HCT116 (cell line): Measurements from ENCODE around the gene RECK. TPM values are rescaled to one million over a fixed set of nuclear protein-coding genes. Genes with fewer than 3 reads are reported as not detected.
"Not testable (repeated sequence)": the region's sequence is repeated elsewhere in the genome, so short reads cannot be mapped to it uniquely, and the experiment has no call there.

Experiments
- ATAC-seq: fragments of 200-7000 bp; cut with Tn5 transposase; 2 replicates; pipeline ENCODE4 v1.9.1; 2020; ENCODE audit warnings: mild to moderate bottlenecking, moderate library complexity
- BruUV-seq: library from RNA; stranded (reverse); fragments of 400-500 nt; replicated peaks from 2 replicates; lab custom pipeline; 2021; lab: Mats Ljungman, UMichigan
- CTCF ChIA-PET: fragments of 300-600 bp; sonication (Branson Sonifier 250); formaldehyde crosslinking; loops from one replicate; lab custom pipeline; 2021; ENCODE audit warnings: antibody characterized with exemption; lab: Charles Lee
- POLR2A ChIA-PET: fragments of 300-600, 350-600 bp; sonication (Branson Sonifier 250); formaldehyde crosslinking; loops from one replicate; lab custom pipeline; 2021; ENCODE audit warnings: antibody characterized with exemption; lab: Charles Lee
- RAD21 ChIA-PET, 2 experiments: fragments of 300-600 bp; sonication (Branson Sonifier 250); formaldehyde crosslinking; loops; one replicate each; lab custom pipeline; 2023; ENCODE audit warnings: low total read pairs in 2 of 2; ENCODE audit not compliant: uncharacterized antibody in 2 of 2, unreplicated experiment in 2 of 2, low non-redundant PET in 1 of 2; lab: Charles Lee
- DNase-seq: peaks from one replicate; pipeline ENCODE4 v3.0.0-alpha.2; 2010; ENCODE audit warnings: low read depth, low spot score
- H2AFZ ChIP-seq: fragments of 200-600 bp; shearing (Covaris generic), sonication (generic); 2 replicates; pipeline ENCODE4 v1.6.1; 2017; ENCODE audit warnings: low read depth, mixed run types, mixed read lengths, antibody characterized with exemption, low read length; ENCODE audit not compliant: poor library complexity, severe bottlenecking
- H3K27ac ChIP-seq: 2 replicates; pipeline ENCODE4 v1.5.1; 2012; ENCODE audit warnings: low read depth, low read length
- H3K27me3 ChIP-seq: fragments of 200-600 bp; sonication (generic); 2 replicates; pipeline ENCODE4 v1.6.1; 2016; ENCODE audit warnings: mixed run types, low read length, mixed read lengths; ENCODE audit not compliant: insufficient read depth
- H3K36me3 ChIP-seq, 2 experiments: fragments of 200-500 bp in 1 of 2; fragments of 200-600 bp in 1 of 2; sonication (Bioruptor generic) in 1 of 2; sonication (generic) in 1 of 2; 2 replicates each; pipeline versions ENCODE4 v1.5.1 to v1.6.1; 2014 to 2016; ENCODE audit warnings: low read length in 2 of 2, inconsistent platforms in 1 of 2, mixed read lengths in 1 of 2, mixed run types in 1 of 2; ENCODE audit not compliant: insufficient read depth in 2 of 2, control insufficient read depth in 1 of 2
- H3K4me1 ChIP-seq, 2 experiments: fragments of 200-600 bp in 1 of 2; sonication (generic) in 1 of 2; 2 replicates each; pipeline versions ENCODE4 v1.5.1 to v1.6.1; 2012 to 2017; ENCODE audit warnings: low read length in 2 of 2, inconsistent platforms in 1 of 2, mild to moderate bottlenecking in 1 of 2, mixed read lengths in 1 of 2, mixed run types in 1 of 2, moderate library complexity in 1 of 2; ENCODE audit not compliant: insufficient read depth in 2 of 2, control insufficient read depth in 1 of 2
- H3K4me2 ChIP-seq: fragments of 200-600 bp; sonication (generic); 2 replicates; pipeline ENCODE4 v1.6.1; 2017; ENCODE audit warnings: mixed run types, low read length, mixed read lengths
- H3K4me3 ChIP-seq, 2 experiments: fragments of 200-600 bp in 1 of 2; sonication (generic) in 1 of 2; replicated peaks in 1 of 2; 2 replicates each; pipeline ENCODE4 v1.5.1; 2011 to 2016; ENCODE audit warnings: low read length in 2 of 2, control low read depth in 1 of 2, low read depth in 1 of 2, mild to moderate bottlenecking in 1 of 2, mixed read lengths in 1 of 2, mixed run types in 1 of 2
- H3K79me2 ChIP-seq: fragments of 200-600 bp; sonication (generic); 2 replicates; pipeline ENCODE4 v1.6.1; 2017; ENCODE audit warnings: mild to moderate bottlenecking, mixed run types, low read length, moderate library complexity, mixed read lengths; ENCODE audit not compliant: insufficient read depth
- H3K9ac ChIP-seq: fragments of 200-600 bp; sonication (generic); 2 replicates; pipeline ENCODE4 v1.6.1; 2016; ENCODE audit warnings: low read length, mixed read lengths
- H3K9me2 ChIP-seq: fragments of 200-600 bp; sonication (generic), shearing (Covaris generic); 2 replicates; pipeline ENCODE4 v1.6.1; 2017; ENCODE audit warnings: mixed run types, mild to moderate bottlenecking, moderate library complexity; ENCODE audit not compliant: insufficient read depth
- H3K9me3 ChIP-seq, 2 experiments: fragments of 200-500 bp in 1 of 2; fragments of 200-600 bp in 1 of 2; sonication (Bioruptor generic) in 1 of 2; sonication (generic) in 1 of 2; 2 replicates each; pipeline ENCODE4 v1.6.1; 2014 to 2017; ENCODE audit warnings: low read length in 2 of 2, mixed read lengths in 2 of 2, inconsistent platforms in 1 of 2, low read depth in 1 of 2, mild to moderate bottlenecking in 1 of 2, mixed run types in 1 of 2, moderate library complexity in 1 of 2; ENCODE audit not compliant: control insufficient read depth in 1 of 2, insufficient read depth in 1 of 2
- H4K20me1 ChIP-seq: fragments of 200-600 bp; sonication (generic), shearing (Covaris generic); 2 replicates; pipeline ENCODE4 v1.6.1; 2017; ENCODE audit warnings: mixed run types, mild to moderate bottlenecking, moderate library complexity; ENCODE audit not compliant: insufficient read depth
- RAD21 ChIP-seq: IDR thresholded peaks from 2 replicates; pipeline ENCODE4 v1.6.1; 2012; ENCODE audit warnings: low read depth, mild to moderate bottlenecking
- YY1 ChIP-seq: IDR thresholded peaks from 2 replicates; pipeline ENCODE4 v1.6.1; 2011; ENCODE audit warnings: low read length, low read depth, moderate library complexity, mild to moderate bottlenecking; ENCODE audit not compliant: insufficient replicate concordance; ENCODE audit errors: extremely low read depth
- ZFX ChIP-seq: fragments of 450-650 bp; IDR thresholded peaks from 2 replicates; pipeline ENCODE4 v1.6.1; 2017
- intact Hi-C: fragments of 100-400 bp; cut with micrococcal nuclease; formaldehyde crosslinking; loops from 2 replicates; pipeline ENCODE4 v1.10.0; 2022
- total RNA-seq: library from RNA; stranded (reverse); gene quantifications from one replicate; pipeline ENCODE4 v1.2.1, GENCODE V29; 2021; ENCODE audit not compliant: unreplicated experiment
- TF ChIP-seq, protein P1 (sequence below): IDR thresholded peaks from 2 replicates; pipeline ENCODE4 v1.6.1; 2012; ENCODE audit warnings: low read depth

RECK gene
- total RNA-seq, 1 experiment from 2014 or later: 3.8 TPM

GRCh38 chr9:35994959-35995358 lies 41.8 kb upstream of the RECK start:
- intact Hi-C loops: no loop called here
- Histone ChIP-seq H2AFZ (no peak overlapping the region), H3K36me3 (no peaks in the 10 kb centered on the region), H3K27me3 (no peaks in the 10 kb centered on the region), H3K4me1 (no peaks in the 10 kb centered on the region), H3K9ac (no peak overlapping the region), H3K4me2 (no peak overlapping the region), H3K79me2 (no peaks in the 10 kb centered on the region), H4K20me1 (no peaks in the 10 kb centered on the region), H3K9me3 (0 out of 4 replicates have a peak, but pooled peaks cover 0 to 4% of the 10 kb centered on the region in 2 experiments), H3K4me3 (no peak overlapping the region), H3K9me2 (no peaks in the 10 kb centered on the region), H3K27ac (no peak overlapping the region)
- no TSS peak for BruUV-seq
- DNase-seq: no peak
- ChIA-PET CTCF (interaction anchor here (0.8 to 1.2 kb wide), 3 partner anchors 13 to 205 kb away, joined by 3 read pairs; no protein-coding TSS in a partner anchor), POLR2A (no interaction called here), RAD21 (no interaction called here)
- TF ChIP-seq YY1: no peak
- TF ChIP-seq ZFX: no peak
- no peak for ATAC-seq

DNA sequence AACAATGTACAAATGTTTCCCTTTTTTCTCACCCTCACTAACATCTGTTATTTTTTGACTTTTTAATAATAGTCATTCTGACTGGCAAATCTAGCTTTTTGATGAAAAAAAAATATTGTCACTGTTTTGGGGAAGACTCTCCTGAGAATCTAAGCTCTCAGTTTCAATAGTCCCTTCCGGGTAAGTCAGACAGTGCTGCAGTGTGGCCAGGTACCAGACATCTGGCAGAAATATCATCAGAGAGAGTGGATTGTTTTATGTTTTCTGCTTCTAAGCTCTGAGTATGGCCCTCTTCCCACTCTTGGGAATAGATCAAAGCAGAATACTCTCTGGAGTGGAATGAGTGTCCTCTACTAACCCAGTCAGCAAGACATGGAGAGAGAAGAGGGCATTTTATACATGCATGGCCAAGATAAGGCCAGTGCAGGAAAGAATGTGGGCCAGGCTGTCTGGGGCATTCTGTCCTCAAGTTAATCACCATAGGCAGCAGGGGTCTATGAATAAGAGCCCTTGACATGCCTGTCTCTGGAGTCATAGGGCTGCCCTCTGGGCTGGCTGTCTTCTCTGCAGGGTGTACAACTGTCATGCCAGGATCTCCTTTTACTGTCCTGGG lies 40.2 kb upstream of the RECK start:
- Histone ChIP-seq H3K79me2 (no peaks in the 10 kb centered on the region), H3K9me3 (0 out of 4 replicates have a peak, but pooled peaks cover 0 to 4% of the 10 kb centered on the region in 2 experiments), H3K27ac (no peak overlapping the region), H4K20me1 (no peaks in the 10 kb centered on the region), H2AFZ (no peak overlapping the region), H3K4me1 (no peaks in the 10 kb centered on the region), H3K9ac (no peak overlapping the region), H3K9me2 (no peaks in the 10 kb centered on the region), H3K4me3 (no peak overlapping the region), H3K36me3 (no peaks in the 10 kb centered on the region), H3K4me2 (no peak overlapping the region), H3K27me3 (no peaks in the 10 kb centered on the region)
- intact Hi-C loops: no loop called here
- POLR2A ChIA-PET: no interaction called here
- CTCF ChIA-PET: interaction anchor here (1.0 kb wide), 1 partner anchor 12 kb away, joined by 3 read pairs; no protein-coding TSS in a partner anchor
- no peak for TF ChIP-seq RAD21
- TF ChIP-seq, protein P1, sequence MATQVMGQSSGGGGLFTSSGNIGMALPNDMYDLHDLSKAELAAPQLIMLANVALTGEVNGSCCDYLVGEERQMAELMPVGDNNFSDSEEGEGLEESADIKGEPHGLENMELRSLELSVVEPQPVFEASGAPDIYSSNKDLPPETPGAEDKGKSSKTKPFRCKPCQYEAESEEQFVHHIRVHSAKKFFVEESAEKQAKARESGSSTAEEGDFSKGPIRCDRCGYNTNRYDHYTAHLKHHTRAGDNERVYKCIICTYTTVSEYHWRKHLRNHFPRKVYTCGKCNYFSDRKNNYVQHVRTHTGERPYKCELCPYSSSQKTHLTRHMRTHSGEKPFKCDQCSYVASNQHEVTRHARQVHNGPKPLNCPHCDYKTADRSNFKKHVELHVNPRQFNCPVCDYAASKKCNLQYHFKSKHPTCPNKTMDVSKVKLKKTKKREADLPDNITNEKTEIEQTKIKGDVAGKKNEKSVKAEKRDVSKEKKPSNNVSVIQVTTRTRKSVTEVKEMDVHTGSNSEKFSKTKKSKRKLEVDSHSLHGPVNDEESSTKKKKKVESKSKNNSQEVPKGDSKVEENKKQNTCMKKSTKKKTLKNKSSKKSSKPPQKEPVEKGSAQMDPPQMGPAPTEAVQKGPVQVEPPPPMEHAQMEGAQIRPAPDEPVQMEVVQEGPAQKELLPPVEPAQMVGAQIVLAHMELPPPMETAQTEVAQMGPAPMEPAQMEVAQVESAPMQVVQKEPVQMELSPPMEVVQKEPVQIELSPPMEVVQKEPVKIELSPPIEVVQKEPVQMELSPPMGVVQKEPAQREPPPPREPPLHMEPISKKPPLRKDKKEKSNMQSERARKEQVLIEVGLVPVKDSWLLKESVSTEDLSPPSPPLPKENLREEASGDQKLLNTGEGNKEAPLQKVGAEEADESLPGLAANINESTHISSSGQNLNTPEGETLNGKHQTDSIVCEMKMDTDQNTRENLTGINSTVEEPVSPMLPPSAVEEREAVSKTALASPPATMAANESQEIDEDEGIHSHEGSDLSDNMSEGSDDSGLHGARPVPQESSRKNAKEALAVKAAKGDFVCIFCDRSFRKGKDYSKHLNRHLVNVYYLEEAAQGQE: no peak
- ATAC-seq (no peak), DNase-seq (no peak)
- BruUV-seq: no TSS peak
- RAD21 ChIA-PET: no interaction called here

DNA sequence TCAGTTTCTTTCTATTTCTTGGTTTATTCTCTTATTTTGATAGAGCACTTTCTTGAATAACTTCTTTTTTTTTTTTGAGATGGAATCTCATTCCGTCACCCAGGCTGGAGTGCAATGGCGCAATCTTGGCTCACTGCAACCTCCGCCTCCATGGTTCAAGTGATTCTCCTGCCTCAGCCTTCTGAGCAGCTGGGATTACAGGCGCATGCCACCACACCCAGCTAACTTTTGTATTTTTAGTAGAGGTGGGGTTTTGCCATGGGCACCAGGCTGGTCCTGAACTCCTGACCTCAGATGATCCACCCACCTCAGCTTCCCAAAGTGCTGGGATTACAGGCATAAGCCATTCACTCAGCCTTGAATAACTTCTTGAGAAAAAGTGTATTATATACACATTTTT lies 39.7 kb upstream of the RECK start:
- H3K9me2 ChIP-seq, POLR2A ChIA-PET, H3K4me1 ChIP-seq, H3K27me3 ChIP-seq, H3K36me3 ChIP-seq, H2AFZ ChIP-seq, H4K20me1 ChIP-seq, H3K4me2 ChIP-seq, H3K27ac ChIP-seq, H3K4me3 ChIP-seq, H3K9me3 ChIP-seq, H3K79me2 ChIP-seq, intact Hi-C loops, H3K9ac ChIP-seq, ATAC-seq, RAD21 ChIA-PET, DNase-seq, BruUV-seq: not testable (repeated sequence)
- CTCF ChIA-PET: interaction anchor here (1.0 kb wide), 1 partner anchor 12 kb away, joined by 3 read pairs; no protein-coding TSS in a partner anchor
